BLaER1 (cell line): Measurements from ENCODE around the gene MITD1.

Experiments
- H3K27ac ChIP-seq: shearing (Covaris generic); formaldehyde crosslinking; 2 replicates; pipeline ENCODE4 v1.8.1; 2022
- H3K27me3 ChIP-seq: shearing (Covaris generic); formaldehyde crosslinking; 2 replicates; pipeline ENCODE4 v1.8.1; 2022
- H3K36me3 ChIP-seq: shearing (Covaris generic); formaldehyde crosslinking; 2 replicates; pipeline ENCODE4 v1.8.1; 2022
- H3K4me1 ChIP-seq: shearing (Covaris generic); formaldehyde crosslinking; 2 replicates; pipeline ENCODE4 v1.8.1; 2022
- H3K4me2 ChIP-seq: shearing (Covaris generic); formaldehyde crosslinking; 2 replicates; pipeline ENCODE4 v1.8.1; 2022
- H3K4me3 ChIP-seq: shearing (Covaris generic); formaldehyde crosslinking; 2 replicates; pipeline ENCODE4 v1.8.1; 2022
- H3K9ac ChIP-seq: shearing (Covaris generic); formaldehyde crosslinking; 2 replicates; pipeline ENCODE4 v1.8.1; 2022
- H3K9me3 ChIP-seq: shearing (Covaris generic); formaldehyde crosslinking; 2 replicates; pipeline ENCODE4 v1.8.1; 2022
- H4K20me1 ChIP-seq: shearing (Covaris generic); formaldehyde crosslinking; 2 replicates; pipeline ENCODE4 v1.8.1; 2022
- Cebpa-rat ChIP-seq: shearing (Covaris generic); IDR thresholded peaks from 2 replicates; pipeline ENCODE4 v1.8.1; 2022

The MITD1 gene

GRCh38 chr2:99188357-99188756 is 7.5 kb upstream of the MITD1 start:
- no peak overlapping the region for H3K4me3 ChIP-seq
- no peak overlapping the region for H3K4me2 ChIP-seq
- TF ChIP-seq Cebpa-rat, result no peak
- peaks cover 68% of the 10 kb centered on the region for H3K36me3 ChIP-seq
- peaks cover 43% of the 10 kb centered on the region for H4K20me1 ChIP-seq
- no peak overlapping the region for H3K27ac ChIP-seq
- H3K9me3 ChIP-seq, result no peaks in the 10 kb centered on the region
- no peaks in the 10 kb centered on the region for H3K27me3 ChIP-seq
- no peaks in the 10 kb centered on the region for H3K4me1 ChIP-seq
- no peak overlapping the region for H3K9ac ChIP-seq

DNA sequence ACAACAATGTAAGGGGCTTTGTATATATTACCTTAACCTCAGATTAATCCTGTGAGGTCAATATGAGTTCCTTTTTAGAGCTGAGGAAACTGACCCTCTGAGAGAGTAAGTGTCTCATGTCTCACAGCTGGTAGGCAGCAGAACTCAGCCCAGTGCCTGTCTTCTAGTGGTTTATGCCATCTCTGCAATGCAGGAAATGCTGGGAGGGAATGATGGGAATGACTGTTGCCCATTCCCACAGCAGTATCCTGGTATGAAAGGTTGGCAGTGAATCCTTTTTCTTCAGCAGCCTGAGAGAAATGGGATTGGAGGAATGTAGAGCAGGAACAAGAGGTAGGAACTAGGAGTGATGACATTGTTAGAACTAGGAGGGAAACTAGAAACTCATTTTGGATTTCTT is 6.2 kb upstream of the MITD1 start:
- no peak overlapping the region for H3K4me3 ChIP-seq
- H3K9ac ChIP-seq, result no peak overlapping the region
- H3K36me3 ChIP-seq, result peaks cover 58% of the 10 kb centered on the region
- H3K27me3 ChIP-seq, result no peaks in the 10 kb centered on the region
- TF ChIP-seq Cebpa-rat, result no peak
- H3K27ac ChIP-seq, result no peak overlapping the region
- H3K4me1 ChIP-seq, result peaks cover 5% of the 10 kb centered on the region
- H3K4me2 ChIP-seq, result no peak overlapping the region
- H3K9me3 ChIP-seq, result no peaks in the 10 kb centered on the region
- peaks cover 43% of the 10 kb centered on the region for H4K20me1 ChIP-seq

DNA sequence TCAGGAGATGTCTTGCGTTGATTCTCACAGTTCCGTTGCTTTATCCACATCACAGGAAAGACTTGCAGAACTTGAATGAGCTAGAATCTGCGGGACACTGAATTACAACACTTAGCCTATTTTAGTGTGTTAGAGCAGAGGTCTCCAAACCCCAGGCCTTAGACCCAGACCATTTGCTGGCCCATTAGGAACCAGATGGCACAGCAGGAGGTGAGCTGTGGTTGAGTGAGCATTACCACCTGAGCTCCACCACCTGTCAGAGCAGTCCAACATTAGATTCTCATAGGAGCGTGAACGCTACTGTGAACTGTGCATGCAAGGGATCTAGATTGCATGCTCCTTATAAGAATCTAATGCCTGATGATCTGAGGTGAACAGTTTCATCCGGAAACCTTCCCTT is 4.0 kb upstream of the MITD1 start:
- peaks cover 16% of the 10 kb centered on the region for H3K4me1 ChIP-seq
- H3K4me3 ChIP-seq, result no peak overlapping the region

DNA sequence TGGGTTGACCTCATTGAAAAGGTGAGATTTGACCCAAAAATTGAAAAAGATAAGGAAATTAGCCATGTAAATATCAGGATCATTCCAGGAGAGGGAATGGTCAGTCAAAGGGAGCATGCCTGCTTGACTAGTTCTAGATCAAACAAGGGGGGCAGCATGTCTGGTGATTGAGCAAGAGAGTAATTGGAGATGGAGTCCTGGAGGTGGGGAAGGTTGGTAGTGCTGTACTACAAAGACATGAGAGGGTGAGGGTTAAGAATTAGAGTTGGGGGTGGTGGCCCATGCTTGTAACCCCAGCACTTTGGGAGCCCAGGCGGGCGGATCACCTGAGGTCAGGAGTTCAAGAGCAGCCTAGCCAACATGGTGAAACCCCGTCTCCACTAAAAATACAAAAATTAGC is 2.2 kb upstream of the MITD1 start:
- Histone ChIP-seq H3K9me3 (no peaks in the 10 kb centered on the region), H3K4me2 (no peak overlapping the region), H3K4me3 (no peak overlapping the region), H3K27me3 (no peaks in the 10 kb centered on the region), H3K27ac (no peak overlapping the region), H3K4me1 (peaks cover 25% of the 10 kb centered on the region), H3K9ac (no peak overlapping the region), H3K36me3 (peaks cover 20% of the 10 kb centered on the region), H4K20me1 (peaks cover 46% of the 10 kb centered on the region)
- TF ChIP-seq Cebpa-rat, result no peak

More for the DNA sequence above, 4.0 kb upstream of the MITD1 start:
- H3K36me3 ChIP-seq, result peaks cover 36% of the 10 kb centered on the region
- peaks cover 43% of the 10 kb centered on the region for H4K20me1 ChIP-seq
- H3K27ac ChIP-seq, result no peak overlapping the region
- H3K9ac ChIP-seq, result no peak overlapping the region
- H3K27me3 ChIP-seq, result no peaks in the 10 kb centered on the region
- no peaks in the 10 kb centered on the region for H3K9me3 ChIP-seq
- no peak overlapping the region for H3K4me2 ChIP-seq
- TF ChIP-seq Cebpa-rat, result no peak

GRCh38 chr2:99181624-99182000 is 754 bp upstream of the MITD1 start:
- H3K27me3 ChIP-seq, result no peaks in the 10 kb centered on the region
- peak overlapping the region; percentile 78 for H3K27ac ChIP-seq
- TF ChIP-seq Cebpa-rat, result no peak

DNA sequence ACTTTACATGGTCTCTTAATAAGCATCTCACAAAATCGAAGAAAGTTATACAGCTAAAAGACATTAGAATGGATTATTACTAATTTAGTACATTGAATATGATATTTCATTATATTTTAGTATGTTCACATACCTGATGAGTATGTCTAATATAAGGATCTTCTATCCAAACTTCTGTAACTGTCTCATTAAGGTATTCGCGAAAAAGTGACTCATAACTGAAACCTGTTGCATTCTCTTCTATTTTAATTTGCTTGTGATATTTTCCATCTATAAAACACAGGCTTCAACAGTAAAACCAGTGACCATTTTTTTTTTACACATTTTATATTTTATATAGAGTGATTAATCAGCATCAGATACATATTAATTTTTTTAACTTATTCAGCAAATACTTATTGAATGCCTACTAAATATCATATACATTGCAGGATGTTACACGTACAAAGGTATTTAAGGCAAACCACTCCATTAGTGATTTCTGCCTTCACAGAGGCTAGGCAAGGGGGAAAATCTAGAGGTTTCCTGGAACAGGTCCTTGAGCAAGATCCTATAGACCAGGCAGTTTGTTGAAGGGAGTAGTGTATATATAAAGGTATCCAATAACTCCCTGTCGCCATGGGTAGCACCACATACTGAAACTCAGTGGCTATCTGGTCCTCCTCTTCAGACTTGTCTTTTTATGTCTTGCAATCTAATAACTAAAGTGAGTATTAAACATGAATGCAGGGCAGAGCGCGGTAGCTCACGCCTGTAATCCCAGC is 9.3 kb downstream of the MITD1 start:
- Histone ChIP-seq H3K27me3 (no peaks in the 10 kb centered on the region), H4K20me1 (peaks cover 31% of the 10 kb centered on the region), H3K4me3 (no peak overlapping the region), H3K27ac (no peak overlapping the region), H3K4me1 (no peaks in the 10 kb centered on the region), H3K4me2 (no peak overlapping the region), H3K9me3 (no peaks in the 10 kb centered on the region), H3K9ac (no peak overlapping the region), H3K36me3 (peaks cover 62% of the 10 kb centered on the region)
- no peak for TF ChIP-seq Cebpa-rat

More at GRCh38 chr2:99181624-99182000, 754 bp upstream of the MITD1 start:
- Histone ChIP-seq H3K4me2 (peak overlapping the region; percentile 90), H3K9ac (peak overlapping the region; percentile 84), H4K20me1 (peaks cover 42% of the 10 kb centered on the region), H3K9me3 (no peaks in the 10 kb centered on the region), H3K4me1 (peaks cover 25% of the 10 kb centered on the region), H3K36me3 (peaks cover 7% of the 10 kb centered on the region; the same call in 1 of the 2 replicates), H3K4me3 (peak overlapping the region; percentile 86)

GRCh38 chr2:99169534-99169933 is 11.3 kb downstream of the MITD1 start:
- H3K9me3 ChIP-seq, result no peaks in the 10 kb centered on the region
- H3K9ac ChIP-seq, result no peak overlapping the region
- no peaks in the 10 kb centered on the region for H3K4me1 ChIP-seq
- no peak overlapping the region for H3K4me2 ChIP-seq
- H3K27me3 ChIP-seq, result no peaks in the 10 kb centered on the region
- H3K36me3 ChIP-seq, result peaks cover 82% of the 10 kb centered on the region
- peaks cover 23% of the 10 kb centered on the region for H4K20me1 ChIP-seq
- TF ChIP-seq Cebpa-rat, result no peak
- H3K4me3 ChIP-seq, result no peak overlapping the region
- H3K27ac ChIP-seq, result no peak overlapping the region

DNA sequence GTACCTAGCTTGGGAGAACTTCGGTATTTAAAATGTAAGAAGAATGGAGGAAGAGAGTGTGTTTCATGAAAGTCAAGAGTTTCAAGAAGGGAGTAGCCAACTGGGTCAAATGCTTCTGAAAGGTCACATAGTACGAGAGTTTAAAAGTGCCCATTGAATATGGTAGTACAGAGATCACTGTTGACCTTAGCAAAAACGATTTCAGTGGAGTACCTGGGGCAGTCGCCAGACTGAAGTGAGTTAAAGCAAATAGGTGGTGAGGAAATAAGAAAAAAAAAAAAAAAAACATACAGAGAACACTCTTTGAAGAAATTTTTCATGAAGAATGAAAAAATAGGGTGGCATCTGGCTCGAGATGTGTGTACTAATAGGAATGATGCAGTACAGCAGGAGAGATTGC is 14.6 kb downstream of the MITD1 start:
- Histone ChIP-seq H4K20me1 (peaks cover 30% of the 10 kb centered on the region), H3K4me3 (no peak overlapping the region), H3K27ac (no peak overlapping the region), H3K36me3 (peaks cover 74% of the 10 kb centered on the region), H3K9ac (no peak overlapping the region), H3K4me2 (no peak overlapping the region), H3K27me3 (no peaks in the 10 kb centered on the region), H3K4me1 (no peaks in the 10 kb centered on the region), H3K9me3 (no peaks in the 10 kb centered on the region)
- no peak for TF ChIP-seq Cebpa-rat

DNA sequence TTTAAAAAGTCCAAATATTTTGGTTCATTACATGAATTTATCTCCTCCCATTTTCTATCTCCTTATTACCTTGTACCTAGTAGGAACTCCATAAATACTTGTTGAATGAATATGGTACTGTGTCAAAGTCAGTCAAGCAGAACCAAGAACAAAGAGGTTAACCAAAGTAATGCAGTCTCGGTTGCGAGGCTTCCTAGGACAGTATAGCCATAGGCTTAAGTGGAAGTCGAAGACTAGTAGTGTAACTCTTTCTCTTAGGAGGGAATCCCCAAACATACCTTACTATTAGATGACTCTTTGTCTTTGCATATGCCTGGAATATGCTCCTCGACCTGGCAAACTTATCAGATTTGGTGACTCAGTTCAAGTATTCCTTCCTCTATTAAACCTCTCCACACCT is 21.3 kb downstream of the MITD1 start:
- TF ChIP-seq Cebpa-rat, result no peak
- Histone ChIP-seq H3K27me3 (no peaks in the 10 kb centered on the region), H3K4me3 (no peak overlapping the region), H3K4me1 (peaks cover 21% of the 10 kb centered on the region), H3K9ac (no peak overlapping the region), H3K27ac (no peak overlapping the region), H4K20me1 (peaks cover 18% of the 10 kb centered on the region; the same call in 1 of the 2 replicates), H3K4me2 (no peak overlapping the region), H3K9me3 (no peaks in the 10 kb centered on the region), H3K36me3 (peaks cover 62% of the 10 kb centered on the region)

DNA sequence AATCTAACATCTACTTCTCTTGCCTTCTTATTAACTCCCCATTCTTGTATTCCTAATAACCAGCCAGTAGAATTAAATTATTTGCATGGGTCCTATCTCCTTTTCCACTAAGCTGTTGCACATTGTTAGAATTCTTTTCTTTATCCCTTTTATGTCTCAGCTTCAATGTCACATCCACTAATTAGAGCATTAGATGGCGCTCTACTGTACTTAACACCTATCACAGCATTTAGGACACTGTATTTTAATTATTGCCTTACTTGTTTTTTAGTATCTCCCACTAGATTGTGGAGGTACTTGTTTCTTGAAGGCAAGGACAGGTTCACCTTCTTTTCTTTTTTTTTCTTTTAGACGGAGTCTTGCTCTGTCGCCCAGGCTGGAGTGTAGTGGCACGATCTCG is 22.3 kb downstream of the MITD1 start:
- H3K4me1 ChIP-seq, result peaks cover 30% of the 10 kb centered on the region
- no peak overlapping the region for H3K4me3 ChIP-seq
- peaks cover 18% of the 10 kb centered on the region; the same call in 1 of the 2 replicates for H4K20me1 ChIP-seq
- H3K27me3 ChIP-seq, result no peaks in the 10 kb centered on the region
- no peak overlapping the region for H3K9ac ChIP-seq
- no peaks in the 10 kb centered on the region for H3K9me3 ChIP-seq
- H3K36me3 ChIP-seq, result peaks cover 57% of the 10 kb centered on the region
- no peak overlapping the region for H3K27ac ChIP-seq
- no peak for TF ChIP-seq Cebpa-rat
- no peak overlapping the region for H3K4me2 ChIP-seq
